ENCODE data around the gene PDE9A.

Gene PDE9A

DNA sequence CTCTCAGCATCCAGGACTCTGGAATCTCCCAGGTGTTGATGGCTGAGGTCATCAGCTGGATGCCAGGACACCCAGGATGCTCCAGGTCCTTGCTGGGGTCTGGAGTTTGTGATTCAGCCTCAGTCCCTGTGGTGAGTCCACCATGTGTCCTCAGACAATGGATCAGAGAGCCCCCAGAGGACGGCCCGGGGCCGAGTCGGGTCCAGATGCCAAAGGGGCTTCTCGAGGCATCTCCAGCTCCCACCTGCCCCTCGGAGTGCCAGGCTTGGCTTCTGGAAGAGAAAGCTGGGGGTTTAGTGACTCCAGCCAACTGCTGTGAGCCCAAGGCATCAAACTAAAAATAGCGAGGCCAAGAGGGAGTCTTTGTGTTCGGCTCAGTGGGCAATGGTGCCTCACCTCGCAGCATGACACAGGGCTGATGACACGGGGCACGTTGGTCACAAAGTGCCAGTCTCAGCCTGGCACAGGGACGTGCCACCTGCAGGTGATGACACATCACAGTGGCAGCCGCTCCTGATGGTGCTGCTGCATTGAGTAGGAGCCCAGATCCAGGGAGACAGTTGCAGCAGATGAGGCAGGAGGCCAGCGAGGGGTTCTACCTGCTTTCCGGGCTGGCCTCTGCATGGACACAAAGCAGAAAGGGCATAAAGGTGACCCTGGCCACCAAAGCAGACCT is 10.6 kb downstream of the PDE9A start:
- TF ChIP-seq, protein P1, sequence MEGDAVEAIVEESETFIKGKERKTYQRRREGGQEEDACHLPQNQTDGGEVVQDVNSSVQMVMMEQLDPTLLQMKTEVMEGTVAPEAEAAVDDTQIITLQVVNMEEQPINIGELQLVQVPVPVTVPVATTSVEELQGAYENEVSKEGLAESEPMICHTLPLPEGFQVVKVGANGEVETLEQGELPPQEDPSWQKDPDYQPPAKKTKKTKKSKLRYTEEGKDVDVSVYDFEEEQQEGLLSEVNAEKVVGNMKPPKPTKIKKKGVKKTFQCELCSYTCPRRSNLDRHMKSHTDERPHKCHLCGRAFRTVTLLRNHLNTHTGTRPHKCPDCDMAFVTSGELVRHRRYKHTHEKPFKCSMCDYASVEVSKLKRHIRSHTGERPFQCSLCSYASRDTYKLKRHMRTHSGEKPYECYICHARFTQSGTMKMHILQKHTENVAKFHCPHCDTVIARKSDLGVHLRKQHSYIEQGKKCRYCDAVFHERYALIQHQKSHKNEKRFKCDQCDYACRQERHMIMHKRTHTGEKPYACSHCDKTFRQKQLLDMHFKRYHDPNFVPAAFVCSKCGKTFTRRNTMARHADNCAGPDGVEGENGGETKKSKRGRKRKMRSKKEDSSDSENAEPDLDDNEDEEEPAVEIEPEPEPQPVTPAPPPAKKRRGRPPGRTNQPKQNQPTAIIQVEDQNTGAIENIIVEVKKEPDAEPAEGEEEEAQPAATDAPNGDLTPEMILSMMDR (IDR thresholded peaks at IDR 0.05) = no peak
- Mint-ChIP-seq H3K4me1 (peaks cover 30% of the 10 kb centered on the region), H3K27me3 (ENCODE audit: low read depth, poor library complexity) (no peaks in the 10 kb centered on the region), H3K27ac (no peak overlapping the region), H3K36me3 (ENCODE audit: low read depth) (peaks cover 5% of the 10 kb centered on the region), H3K4me3 (no peak overlapping the region), H3K9me3 (no peaks in the 10 kb centered on the region)
- no peak for DNase-seq

DNA sequence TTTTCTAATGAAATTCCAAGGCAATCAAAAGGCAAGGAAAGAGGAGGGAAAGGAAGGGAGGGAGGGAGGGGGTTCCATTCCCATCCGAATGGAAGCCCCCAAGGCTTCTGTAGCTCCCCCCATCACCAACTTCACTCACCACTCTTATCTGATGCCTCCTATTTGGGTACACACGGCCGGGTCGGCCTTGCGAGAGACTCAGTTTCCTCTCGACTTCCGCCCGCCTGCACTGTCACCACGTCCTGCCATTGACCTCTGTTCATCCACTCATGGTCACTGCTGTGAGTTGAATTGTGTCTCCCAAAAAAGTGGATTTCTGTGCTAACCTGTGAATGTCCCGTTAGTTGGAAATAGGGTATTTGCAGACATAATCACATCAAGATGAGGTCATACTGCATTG is 11.2 kb downstream of the PDE9A start:
- no peak overlapping the region for H3K27ac Mint-ChIP-seq
- no peak for DNase-seq
- peaks cover 9% of the 10 kb centered on the region for H3K36me3 Mint-ChIP-seq (ENCODE audit: low read depth)
- peaks cover 35% of the 10 kb centered on the region for H3K4me1 Mint-ChIP-seq
- TF ChIP-seq, protein P1 (IDR thresholded peaks at IDR 0.05) = no peak
- no peaks in the 10 kb centered on the region for H3K9me3 Mint-ChIP-seq
- H3K4me3 Mint-ChIP-seq = no peak overlapping the region
- H3K27me3 Mint-ChIP-seq (ENCODE audit: low read depth, poor library complexity) = no peaks in the 10 kb centered on the region

GRCh38 chr21:42665026-42665425 is 11.6 kb downstream of the PDE9A start:
- H3K4me1 Mint-ChIP-seq = peaks cover 35% of the 10 kb centered on the region
- H3K4me3 Mint-ChIP-seq = no peak overlapping the region
- H3K27ac Mint-ChIP-seq = no peak overlapping the region
- DNase-seq = no peak
- H3K36me3 Mint-ChIP-seq (ENCODE audit: low read depth) = peaks cover 9% of the 10 kb centered on the region
- H3K9me3 Mint-ChIP-seq = no peaks in the 10 kb centered on the region
- no peaks in the 10 kb centered on the region for H3K27me3 Mint-ChIP-seq (ENCODE audit: low read depth, poor library complexity)
- TF ChIP-seq, protein P1 (IDR thresholded peaks at IDR 0.05) = no peak

- Mint-ChIP-seq H3K27ac (no peak overlapping the region), H3K36me3 (ENCODE audit: low read depth) (peaks cover 9% of the 10 kb centered on the region), H3K4me1 (peaks cover 35% of the 10 kb centered on the region), H3K4me3 (no peak overlapping the region), H3K9me3 (no peaks in the 10 kb centered on the region), H3K27me3 (ENCODE audit: low read depth, poor library complexity) (no peaks in the 10 kb centered on the region)
- TF ChIP-seq, protein P1 (IDR thresholded peaks at IDR 0.05) = no peak
- no peak for DNase-seq
Measured at GRCh38 chr21:42665484-42665883, 12.1 kb downstream of the PDE9A start.

- TF ChIP-seq, protein P1 (IDR thresholded peaks at IDR 0.05) = no peak
- H3K9me3 Mint-ChIP-seq = no peaks in the 10 kb centered on the region
- peak; percentile 23 for DNase-seq
- no peak overlapping the region for H3K4me3 Mint-ChIP-seq
- H3K27ac Mint-ChIP-seq = no peak overlapping the region
- peaks cover 35% of the 10 kb centered on the region for H3K4me1 Mint-ChIP-seq
- peaks cover 9% of the 10 kb centered on the region for H3K36me3 Mint-ChIP-seq (ENCODE audit: low read depth)
- no peaks in the 10 kb centered on the region for H3K27me3 Mint-ChIP-seq (ENCODE audit: low read depth, poor library complexity)
Measured at GRCh38 chr21:42666023-42666747, 12.8 kb downstream of the PDE9A start.

Data from nephron progenitor cell (in vitro differentiated cells).